Psoas muscle (tissue), 8 donors: Measurements from ENCODE around the gene SASH1. TPM values are rescaled to one million over a fixed set of nuclear protein-coding genes. Genes with fewer than 3 reads are reported as not detected.

Experiments used
- ATAC-seq, 4 donors: fragments of 200-7000 bp; cut with Tn5 transposase; one replicate each; pipeline ENCODE4 v1.9.1; 2020; ENCODE audit warnings: moderate library complexity in 3 of 4, mild to moderate bottlenecking in 2 of 4
- DNase-seq, 2 donors: peaks; one replicate each; pipeline ENCODE4 v3.0.0-alpha.2; 2020
- H3K27ac ChIP-seq: fragments of 200-600 bp; one replicate; pipeline ENCODE4 v1.8.0; 2022
- H3K27me3 ChIP-seq, 3 donors: fragments of 200-600 bp in 1 of 3; one replicate each; pipeline versions ENCODE4 v1.6.1 to v1.8.0; 2013 to 2022; ENCODE audit warnings: low read length in 2 of 3, mild to moderate bottlenecking in 2 of 3, moderate library complexity in 1 of 3; ENCODE audit not compliant: insufficient read depth in 3 of 3
- H3K36me3 ChIP-seq, 2 donors: fragments of 200-600 bp in 1 of 2; one replicate each; pipeline versions ENCODE4 v1.6.1 to v1.8.0; 2013 to 2022; ENCODE audit warnings: low read depth in 1 of 2, mild to moderate bottlenecking in 1 of 2, moderate library complexity in 1 of 2; ENCODE audit not compliant: insufficient read depth in 1 of 2
- H3K4me1 ChIP-seq: fragments of 200-600 bp; one replicate; pipeline ENCODE4 v1.8.0; 2022
- H3K4me3 ChIP-seq: fragments of 200-600 bp; one replicate; pipeline ENCODE4 v1.8.0; 2022; ENCODE audit warnings: mild to moderate bottlenecking
- H3K9me3 ChIP-seq: fragments of 200-600 bp; one replicate; pipeline ENCODE4 v1.8.0; 2022
- CTCF ChIP-seq: fragments of 200-600 bp; IDR thresholded peaks from one replicate; pipeline ENCODE4 v1.8.0; 2022; ENCODE audit warnings: antibody characterized with exemption
- WGBS, 3 donors: extraction: QIAGEN DNeasy Blood & Tissue Kit; methylation state at CpG; one replicate each; pipeline versions ENCODE4 v1.1.6 to v1.1.7; 2013; 5-methylcytosine and 5-hydroxymethylcytosine counted together
- intact Hi-C, 2 donors: fragments of 100-400 bp; cut with DNase I; formaldehyde crosslinking; loops; one replicate each; pipeline versions ENCODE4 v1.11.0 to v1.14.2; 2022
- polyA plus RNA-seq, 3 donors: library from polyadenylated mRNA; stranded (reverse); fragments of 200-250 nt; gene quantifications; one replicate each; pipeline ENCODE4 v1.2.3, GENCODE V29; 2013
- total RNA-seq, 4 donors: library from RNA; stranded (reverse); fragmentation: NEBNext Ultra II Directional in 2 of 4; extraction: Animal tissue kit (Norgen Biotek cat#: 25700) in 2 of 4; gene quantifications; one replicate each; pipeline versions ENCODE4 v1.2.1 to v1.2.4, GENCODE V29; 2021 to 2023
- donor health status: healthy with polysubstance abuse.
- donor health status: DM: no; HTN: no; CAD: no; lungs with moderate emphysema.
- donor health status: Bipolar disorder and iron deficiency.
- donor health status: healthy.
- donor health status: DM: yes; HTN: yes; CAD: no.
- donor health status: DM: no; HTN: no; CAD: no.
- donor health status: DM: no; HTN: no; CAD: no.
- donor health status: DM: yes; HTN: yes; CAD: no.

Gene SASH1
- total and polyA plus RNA-seq, 7 donors = 5.0 to 26.1 (median 13.0) TPM

GRCh38 chr6:148365041-148365440 lies 22.4 kb downstream of the SASH1 start:
- no peak for TF ChIP-seq CTCF
- DNase-seq = no peak
- H3K9me3 ChIP-seq = no peaks in the 10 kb centered on the region
- peaks cover 10% of the 10 kb centered on the region for H3K4me1 ChIP-seq
- intact Hi-C loops = no loop called here
- H3K27me3 ChIP-seq = no peaks in the 10 kb centered on the region
- no peak for ATAC-seq
- H3K27ac ChIP-seq = peak overlapping the region; percentile 63
- WGBS, 3 donors = 69 to 79% (median 75%) methylated on average over 3 of the region's 3 CpGs
- H3K4me3 ChIP-seq = no peak overlapping the region
- H3K36me3 ChIP-seq = no peaks in the 10 kb centered on the region

GRCh38 chr6:148367411-148368024 lies 24.9 kb downstream of the SASH1 start:
- Histone ChIP-seq H3K9me3 (no peaks in the 10 kb centered on the region), H3K4me3 (no peak overlapping the region), H3K36me3 (no peaks in the 10 kb centered on the region), H3K27me3 (no peaks in the 10 kb centered on the region), H3K4me1 (peaks cover 10% of the 10 kb centered on the region), H3K27ac (peak overlapping the region; percentile 74)
- WGBS, 3 donors = 54 to 64% (median 57%) methylated on average over 11 of the region's 11 CpGs
- TF ChIP-seq CTCF = no peak
- DNase-seq = peak; percentile 51 to 76
- intact Hi-C loops = no loop called here
- peak; percentile 30 to 82 (median 73) for ATAC-seq

- no peak overlapping the region for H3K27ac ChIP-seq
- intact Hi-C loops = no loop called here
- peaks cover 8% of the 10 kb centered on the region for H3K4me1 ChIP-seq
- H3K4me3 ChIP-seq = no peak overlapping the region
- 97 to 99% (median 97%) methylated on average over 2 of the region's 2 CpGs for WGBS, 3 donors
- no peaks in the 10 kb centered on the region for H3K9me3 ChIP-seq
- H3K36me3 ChIP-seq = no peaks in the 10 kb centered on the region
- no peak for DNase-seq
- ATAC-seq = no peak
- TF ChIP-seq CTCF = no peak
- H3K27me3 ChIP-seq = no peaks in the 10 kb centered on the region
These were observed 27.5 kb downstream of the SASH1 start for GRCh38 chr6:148370176-148370575.

- 70 to 83% (median 75%) methylated on average over 5 of the region's 5 CpGs for WGBS, 3 donors
- no peak for TF ChIP-seq CTCF
- H3K4me3 ChIP-seq = no peak overlapping the region
- no peaks in the 10 kb centered on the region for H3K27me3 ChIP-seq
- intact Hi-C loops = no loop called here
- H3K9me3 ChIP-seq = no peaks in the 10 kb centered on the region
- peaks cover 4% of the 10 kb centered on the region for H3K4me1 ChIP-seq
- ATAC-seq = no peak
- H3K27ac ChIP-seq = no peak overlapping the region
- DNase-seq = no peak
- H3K36me3 ChIP-seq = no peaks in the 10 kb centered on the region
These were observed 31.6 kb downstream of the SASH1 start for GRCh38 chr6:148374040-148374774.
